IMR-90 (cell line): Measurements from ENCODE around the gene RASGRF1. TPM values are rescaled to one million over a fixed set of nuclear protein-coding genes. Genes with fewer than 3 reads are reported as not detected.

Experiments
- ATAC-seq: fragments of 200-7000 bp; cut with Tn5 transposase; 2 replicates; pipeline ENCODE4 v1.9.1; 2020; ENCODE audit warnings: low read depth, mild to moderate bottlenecking, moderate library complexity
- BruUV-seq: library from RNA; stranded (reverse); fragments of 400-500 nt; replicated peaks from 2 replicates; lab custom pipeline; 2021; lab: Mats Ljungman, UMichigan
- CTCF ChIA-PET: fragments of 300-600 bp; formaldehyde crosslinking; extraction: SDS; loops from one replicate; lab custom pipeline; 2021; ENCODE audit warnings: antibody characterized with exemption; lab: Yijun Ruan, JAX
- POLR2A ChIA-PET: fragments of 300-600 bp; sonication (Branson Sonifier 250); formaldehyde crosslinking; loops from one replicate; lab custom pipeline; 2022; ENCODE audit warnings: antibody characterized with exemption; ENCODE audit not compliant: unreplicated experiment; lab: Charles Lee
- DNase-seq: peaks from one replicate; pipeline ENCODE4 v3.0.0; 2013
- H2AFZ ChIP-seq: replicated peaks from 2 replicates; pipeline ENCODE3; 2013; ENCODE audit warnings: low read length, mild to moderate bottlenecking; ENCODE audit not compliant: poor library complexity
- H2AK5ac ChIP-seq: 2 replicates; pipeline ENCODE4 v1.6.1; 2013; ENCODE audit warnings: low read depth, low read length, inconsistent platforms
- H2AK9ac ChIP-seq: replicated peaks from 2 replicates; pipeline ENCODE3; 2013; ENCODE audit warnings: mild to moderate bottlenecking, low read depth, low read length, moderate library complexity; ENCODE audit not compliant: poor library complexity
- H2BK120ac ChIP-seq: 2 replicates; pipeline ENCODE4 v1.6.1; 2013; ENCODE audit warnings: low read depth, low read length, inconsistent platforms
- H2BK15ac ChIP-seq: 3 replicates; pipeline ENCODE4 v1.6.1; 2013; ENCODE audit warnings: low read depth, low read length, inconsistent platforms
- H2BK20ac ChIP-seq: 2 replicates; pipeline ENCODE4 v1.6.1; 2013; ENCODE audit warnings: low read depth, mild to moderate bottlenecking, inconsistent platforms, low read length, moderate library complexity
- H2BK5ac ChIP-seq: 2 replicates; pipeline ENCODE4 v1.6.1; 2013; ENCODE audit warnings: mild to moderate bottlenecking, low read depth, low read length, inconsistent platforms; ENCODE audit not compliant: poor library complexity, severe bottlenecking
- H3K14ac ChIP-seq: replicated peaks from 2 replicates; pipeline ENCODE4 v1.6.1; 2013; ENCODE audit warnings: low read depth, low read length, inconsistent platforms
- H3K18ac ChIP-seq: 2 replicates; pipeline ENCODE4 v1.6.1; 2013; ENCODE audit warnings: low read depth, low read length, control low read depth
- H3K23ac ChIP-seq: 2 replicates; pipeline ENCODE4 v1.6.1; 2013; ENCODE audit warnings: low read depth, low read length, inconsistent platforms
- H3K27ac ChIP-seq: 2 replicates; pipeline ENCODE4 v1.5.1; 2013; ENCODE audit warnings: mild to moderate bottlenecking, control low read depth, low read length; ENCODE audit not compliant: insufficient read depth
- H3K27me3 ChIP-seq: 2 replicates; pipeline ENCODE4 v1.6.1; 2013; ENCODE audit warnings: low read length; ENCODE audit not compliant: control insufficient read depth, insufficient read depth
- H3K36me3 ChIP-seq: 2 replicates; pipeline ENCODE4 v1.6.1; 2013; ENCODE audit warnings: low read length, mixed read lengths; ENCODE audit not compliant: control insufficient read depth, insufficient read depth
- H3K4ac ChIP-seq: 2 replicates; pipeline ENCODE4 v1.6.1; 2013; ENCODE audit warnings: low read depth, low read length, inconsistent platforms
- H3K4me1 ChIP-seq: 2 replicates; pipeline ENCODE4 v1.6.1; 2013; ENCODE audit warnings: low read length, mixed read lengths; ENCODE audit not compliant: control insufficient read depth, insufficient read depth
- H3K4me2 ChIP-seq: 2 replicates; pipeline ENCODE4 v1.6.1; 2013; ENCODE audit warnings: low read depth, mild to moderate bottlenecking, control low read depth, low read length, moderate library complexity
- H3K4me3 ChIP-seq: 2 replicates; pipeline ENCODE4 v1.5.1; 2013; ENCODE audit warnings: low read depth, mild to moderate bottlenecking, control low read depth, low read length, moderate library complexity; ENCODE audit not compliant: insufficient read depth
- H3K56ac ChIP-seq: 2 replicates; pipeline ENCODE4 v1.6.1; 2013; ENCODE audit warnings: low read length, inconsistent platforms; ENCODE audit not compliant: insufficient read depth; ENCODE audit errors: extremely low read depth
- H3K79me1 ChIP-seq, 2 experiments: 2 replicates each; pipeline ENCODE4 v1.6.1; 2013; ENCODE audit warnings: low read length in 2 of 2, inconsistent platforms in 1 of 2, low read depth in 1 of 2
- H3K9ac ChIP-seq: 2 replicates; pipeline ENCODE4 v1.6.1; 2013; ENCODE audit warnings: low read depth, low read length, control low read depth
- H3K9me1 ChIP-seq: 2 replicates; pipeline ENCODE4 v1.6.1; 2013; ENCODE audit warnings: low read length, inconsistent platforms; ENCODE audit not compliant: insufficient read depth
- H3K9me3 ChIP-seq: 2 replicates; pipeline ENCODE4 v1.6.1; 2013; ENCODE audit warnings: low read length; ENCODE audit not compliant: control insufficient read depth, insufficient read depth
- H4K20me1 ChIP-seq: 2 replicates; pipeline ENCODE4 v1.6.1; 2013; ENCODE audit warnings: low read length, inconsistent platforms; ENCODE audit not compliant: insufficient read depth
- H4K5ac ChIP-seq: 2 replicates; pipeline ENCODE4 v1.6.1; 2013; ENCODE audit warnings: mild to moderate bottlenecking, low read depth, low read length, control low read depth
- H4K8ac ChIP-seq, 2 experiments: 2 replicates each; pipeline ENCODE4 v1.6.1; 2013; ENCODE audit warnings: low read depth in 2 of 2, low read length in 2 of 2, control low read depth in 1 of 2, inconsistent platforms in 1 of 2
- H4K91ac ChIP-seq: 2 replicates; pipeline ENCODE4 v1.6.1; 2013; ENCODE audit warnings: low read depth, low read length, inconsistent platforms; ENCODE audit not compliant: insufficient read depth
- BHLHE40 ChIP-seq: fragments of 150-350 bp; IDR thresholded peaks from 2 replicates; pipeline ENCODE4 v1.6.1; 2016; ENCODE audit warnings: mild to moderate bottlenecking, low read depth, low read length
- CEBPB ChIP-seq: IDR thresholded peaks from 2 replicates; pipeline ENCODE4 v1.6.1; 2012; ENCODE audit warnings: low read depth, low read length, improper control_type of control experiment
- CHD1 ChIP-seq: IDR thresholded peaks from 2 replicates; pipeline ENCODE4 v1.6.1; 2012; ENCODE audit warnings: low read depth, low read length, improper control_type of control experiment
- ELK1 ChIP-seq: fragments of 150-350 bp; IDR thresholded peaks from 2 replicates; pipeline ENCODE4 v1.6.1; 2016; ENCODE audit warnings: low read depth, mild to moderate bottlenecking, low read length, moderate library complexity, borderline replicate concordance
- MAFK ChIP-seq: IDR thresholded peaks from 2 replicates; pipeline ENCODE4 v1.6.1; 2012; ENCODE audit warnings: low read depth, low read length, improper control_type of control experiment
- MAZ ChIP-seq: IDR thresholded peaks from 2 replicates; pipeline ENCODE4 v1.6.1; 2012; ENCODE audit warnings: low read depth, mild to moderate bottlenecking, low read length, improper control_type of control experiment, moderate library complexity, borderline replicate concordance
- NFE2L2 ChIP-seq: fragments of 150-350 bp; IDR thresholded peaks from 2 replicates; pipeline ENCODE4 v1.6.1; 2016; ENCODE audit warnings: low read depth, mild to moderate bottlenecking, low read length
- RCOR1 ChIP-seq: IDR thresholded peaks from 2 replicates; pipeline ENCODE4 v1.6.1; 2012; ENCODE audit warnings: mild to moderate bottlenecking, low read length, improper control_type of control experiment; ENCODE audit not compliant: insufficient replicate concordance
- USF2 ChIP-seq: fragments of 150-350 bp; IDR thresholded peaks from 2 replicates; pipeline ENCODE4 v1.6.1; 2017; ENCODE audit warnings: mild to moderate bottlenecking, antibody characterized with exemption, low read length, low read depth
- WGBS, 2 experiments: methylation state at CpG; one replicate each; pipeline versions ENCODE4 v1.1.5 to v1.1.7; 2013; ENCODE audit warnings: missing lambda C conversion rate in 2 of 2; ENCODE audit not compliant: insufficient read length in 1 of 2; ENCODE audit errors: extremely low coverage in 2 of 2; 5-methylcytosine and 5-hydroxymethylcytosine counted together
- dilution Hi-C: fragments of 300-500 bp; cut with HindIII; formaldehyde crosslinking; loops from one replicate; pipeline ENCODE4 v1.14.3; 2018; ENCODE audit warnings: low sequenced_read_pairs; ENCODE audit not compliant: unreplicated experiment
- in situ Hi-C: fragments of 300-500 bp; cut with MboI; formaldehyde crosslinking; loops from 3 replicates; pipeline ENCODE4 v1.14.3; 2019; ENCODE audit warnings: low sequenced_read_pairs, inconsistent platforms, mixed read lengths
- intact Hi-C: fragments of 100-400 bp; cut with micrococcal nuclease; formaldehyde crosslinking; loops from 2 replicates; pipeline ENCODE4 v1.10.0; 2022
- polyA plus RNA-seq, 3 experiments: library from polyadenylated mRNA; depleted of rRNA; stranded (reverse); fragments of >200 nt; gene quantifications; 2 replicates each; pipeline ENCODE4 v1.2.3, GENCODE V29; 2012; ENCODE audit warnings: low replicate concordance in 1 of 3
- total RNA-seq: library from RNA; depleted of rRNA; stranded (reverse); fragments of >200 nt; gene quantifications from 2 replicates; pipeline ENCODE4 v1.2.3, GENCODE V29; 2012

Gene RASGRF1
- total and polyA plus RNA-seq, 2 of the 4 experiments (the other 2 are of a cell fraction) = under 0.01 to 0.15 TPM

- Histone ChIP-seq H2BK120ac (no peak overlapping the region), H3K56ac (no peak overlapping the region), H2AK9ac (no peak overlapping the region), H3K4me3 (no peak overlapping the region), H4K91ac (no peak overlapping the region), H3K36me3 (peaks cover 57% of the 10 kb centered on the region), H2BK20ac (no peak overlapping the region), H4K20me1 (peaks cover 69% of the 10 kb centered on the region), H3K4ac (no peak overlapping the region), H3K9me1 (peaks cover 22% of the 10 kb centered on the region), H4K8ac (no peak overlapping the region), H4K5ac (no peak overlapping the region), H2AFZ (no peak overlapping the region), H3K4me2 (no peak overlapping the region), H3K14ac (no peak overlapping the region), H3K79me1 (peaks cover 35 to 86% of the 10 kb centered on the region in 2 experiments), H2AK5ac (no peak overlapping the region), H3K27me3 (no peaks in the 10 kb centered on the region), H2BK15ac (no peak overlapping the region), H3K23ac (no peak overlapping the region), H2BK5ac (no peak overlapping the region), H3K4me1 (peaks cover 8% of the 10 kb centered on the region), H3K9me3 (no peaks in the 10 kb centered on the region), H3K18ac (no peak overlapping the region), H3K27ac (no peak overlapping the region), H3K9ac (no peak overlapping the region)
- no peak for DNase-seq
- POLR2A ChIA-PET = no interaction called here
- intact Hi-C loops (no loop called here), in situ Hi-C loops (loop anchor here (5.0 kb wide), 1 partner anchor 270 kb away; no protein-coding TSS in a partner anchor), dilution Hi-C loops (no loop called here)
- BruUV-seq = no TSS peak
- CTCF ChIA-PET = no interaction called here
- WGBS, 2 experiments = no CpG with 5 or more reads among the region's 2 CpGs
- no peak for TF ChIP-seq BHLHE40
- TF ChIP-seq CHD1 = no peak
- TF ChIP-seq MAFK = no peak
- no peak for TF ChIP-seq NFE2L2
- TF ChIP-seq MAZ = no peak
- TF ChIP-seq ELK1 = no peak
- no peak for TF ChIP-seq RCOR1
- no peak for TF ChIP-seq CEBPB
- TF ChIP-seq USF2 = no peak
- ATAC-seq = no peak
These were observed 178.3 kb downstream of the RASGRF1 start for GRCh38 chr15:78912316-78912715.
